DND-41 (cell line): ENCODE measurements around the gene DYRK2.

ENCODE experiments used
- ATAC-seq: fragments of 200-7000 bp; cut with Tn5 transposase; 3 replicates; pipeline ENCODE4 v1.9.1; 2021; ENCODE audit warnings: low read depth; ENCODE audit not compliant: insufficient read depth
- DNase-seq: peaks from one replicate; pipeline ENCODE4 v3.0.0-alpha.2; 2020
- H2AFZ ChIP-seq: 2 replicates; pipeline ENCODE4 v1.6.0; 2012; ENCODE audit warnings: low read depth, low read length
- H3K27ac ChIP-seq: 2 replicates; pipeline ENCODE4 v1.5.1; 2012; ENCODE audit warnings: low read length, inconsistent platforms
- H3K27me3 ChIP-seq: fragments of 200-600 bp; sonication (generic); 2 replicates; pipeline ENCODE4 v1.6.0; 2012; ENCODE audit warnings: low read length, mild to moderate bottlenecking, inconsistent platforms; ENCODE audit not compliant: insufficient read depth, poor library complexity
- H3K36me3 ChIP-seq: 2 replicates; pipeline ENCODE4 v1.5.1; 2012; ENCODE audit warnings: low read length, inconsistent platforms; ENCODE audit not compliant: insufficient read depth
- H3K4me1 ChIP-seq: 2 replicates; pipeline ENCODE4 v1.5.1; 2012; ENCODE audit warnings: mild to moderate bottlenecking, low read length; ENCODE audit not compliant: insufficient read depth
- H3K4me2 ChIP-seq: 2 replicates; pipeline ENCODE4 v1.6.0; 2012; ENCODE audit warnings: mild to moderate bottlenecking, moderate library complexity, low read length, inconsistent platforms; ENCODE audit not compliant: insufficient read depth
- H3K4me3 ChIP-seq, 2 experiments: fragments of 200-600 bp in 1 of 2; shearing (Covaris generic) in 1 of 2; 2 replicates each; pipeline ENCODE4 v1.5.1; 2012 to 2016; ENCODE audit warnings: inconsistent platforms in 2 of 2, low read length in 2 of 2, mild to moderate bottlenecking in 2 of 2, low read depth in 1 of 2, moderate library complexity in 1 of 2
- H3K79me2 ChIP-seq: 2 replicates; pipeline ENCODE4 v1.6.0; 2012; ENCODE audit warnings: low read length, inconsistent platforms; ENCODE audit not compliant: insufficient read depth
- H3K9ac ChIP-seq: 2 replicates; pipeline ENCODE4 v1.6.0; 2012; ENCODE audit warnings: low read depth, mild to moderate bottlenecking, inconsistent platforms, low read length, moderate library complexity
- H3K9me3 ChIP-seq: 2 replicates; pipeline ENCODE4 v1.5.1; 2012; ENCODE audit warnings: low read length, moderate library complexity, mild to moderate bottlenecking, inconsistent platforms; ENCODE audit not compliant: insufficient read depth, severe bottlenecking
- H4K20me1 ChIP-seq: 2 replicates; pipeline ENCODE4 v1.6.0; 2012; ENCODE audit warnings: low read length; ENCODE audit not compliant: insufficient read depth
- EZH2 ChIP-seq: IDR thresholded peaks from 3 replicates; pipeline ENCODE4 v1.6.1; 2012; ENCODE audit warnings: borderline replicate concordance, low read depth, mild to moderate bottlenecking, moderate library complexity, low read length, inconsistent platforms; ENCODE audit not compliant: severe bottlenecking
- TF ChIP-seq, protein P1 (sequence below): IDR thresholded peaks from 2 replicates; pipeline ENCODE4 v1.5.1; 2012; ENCODE audit warnings: borderline replicate concordance, low read length, moderate library complexity, mild to moderate bottlenecking; ENCODE audit not compliant: poor library complexity, severe bottlenecking; ENCODE audit errors: extremely low read depth

The DYRK2 gene

DNA sequence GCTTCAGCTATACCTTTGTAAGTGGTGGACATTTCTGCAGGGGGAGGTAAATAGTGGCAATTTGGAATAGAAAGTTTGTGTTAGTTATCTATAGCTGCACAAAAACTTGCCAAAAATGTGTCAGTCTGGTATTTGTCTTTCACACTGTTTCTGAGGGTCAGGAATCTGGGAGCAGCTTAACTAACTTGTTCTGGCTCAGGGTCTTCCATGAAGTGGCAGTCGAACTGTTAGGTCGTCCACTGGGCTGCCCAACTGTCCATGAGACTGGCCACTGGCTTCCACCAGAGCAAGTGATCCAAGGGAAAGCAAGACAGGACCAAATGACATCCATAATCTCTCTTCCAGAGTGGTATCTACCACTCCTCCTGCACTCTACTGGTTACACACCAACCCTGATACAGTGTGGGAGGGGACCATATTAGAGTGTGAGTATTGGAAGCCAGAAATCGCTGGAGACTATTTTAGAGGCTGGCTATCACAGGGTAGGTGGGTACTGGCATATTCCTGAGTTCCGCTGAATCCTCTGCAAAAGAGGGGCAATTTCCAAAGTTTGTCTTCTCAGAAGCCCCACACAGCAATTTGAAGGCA lies 60.9 kb downstream of the DYRK2 start:
- Histone ChIP-seq H3K9me3 (no peaks in the 10 kb centered on the region), H3K79me2 (no peaks in the 10 kb centered on the region), H3K4me3 (no peak overlapping the region), H3K27me3 (no peaks in the 10 kb centered on the region), H3K36me3 (no peaks in the 10 kb centered on the region), H3K4me1 (no peaks in the 10 kb centered on the region), H2AFZ (no peak overlapping the region), H3K4me2 (no peak overlapping the region), H3K9ac (no peak overlapping the region), H4K20me1 (no peaks in the 10 kb centered on the region), H3K27ac (no peak overlapping the region)
- DNase-seq: no peak
- no peak for ATAC-seq
- no peak for TF ChIP-seq EZH2
- TF ChIP-seq, protein P1, sequence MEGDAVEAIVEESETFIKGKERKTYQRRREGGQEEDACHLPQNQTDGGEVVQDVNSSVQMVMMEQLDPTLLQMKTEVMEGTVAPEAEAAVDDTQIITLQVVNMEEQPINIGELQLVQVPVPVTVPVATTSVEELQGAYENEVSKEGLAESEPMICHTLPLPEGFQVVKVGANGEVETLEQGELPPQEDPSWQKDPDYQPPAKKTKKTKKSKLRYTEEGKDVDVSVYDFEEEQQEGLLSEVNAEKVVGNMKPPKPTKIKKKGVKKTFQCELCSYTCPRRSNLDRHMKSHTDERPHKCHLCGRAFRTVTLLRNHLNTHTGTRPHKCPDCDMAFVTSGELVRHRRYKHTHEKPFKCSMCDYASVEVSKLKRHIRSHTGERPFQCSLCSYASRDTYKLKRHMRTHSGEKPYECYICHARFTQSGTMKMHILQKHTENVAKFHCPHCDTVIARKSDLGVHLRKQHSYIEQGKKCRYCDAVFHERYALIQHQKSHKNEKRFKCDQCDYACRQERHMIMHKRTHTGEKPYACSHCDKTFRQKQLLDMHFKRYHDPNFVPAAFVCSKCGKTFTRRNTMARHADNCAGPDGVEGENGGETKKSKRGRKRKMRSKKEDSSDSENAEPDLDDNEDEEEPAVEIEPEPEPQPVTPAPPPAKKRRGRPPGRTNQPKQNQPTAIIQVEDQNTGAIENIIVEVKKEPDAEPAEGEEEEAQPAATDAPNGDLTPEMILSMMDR: no peak

DNA sequence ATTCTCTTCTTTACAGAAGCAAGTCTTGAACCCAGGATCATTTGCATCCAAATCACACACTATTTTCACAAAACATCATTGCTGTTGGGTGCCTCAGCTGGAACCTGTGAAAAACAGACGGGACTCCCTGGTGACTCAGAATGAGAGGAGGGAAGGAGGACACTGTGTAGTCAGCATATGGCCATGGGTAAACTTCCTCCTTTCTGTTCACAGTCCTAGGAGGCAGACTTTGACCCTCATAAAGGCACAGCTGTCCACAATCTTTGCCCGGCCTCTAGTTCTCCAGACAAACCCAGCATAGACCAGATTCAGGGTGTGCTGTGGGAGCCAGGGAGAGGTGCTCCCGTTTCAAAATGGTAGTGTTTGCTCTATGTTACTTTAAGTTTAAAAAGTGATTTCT lies 62.0 kb downstream of the DYRK2 start:
- DNase-seq: no peak
- no peak overlapping the region for H2AFZ ChIP-seq

DNA sequence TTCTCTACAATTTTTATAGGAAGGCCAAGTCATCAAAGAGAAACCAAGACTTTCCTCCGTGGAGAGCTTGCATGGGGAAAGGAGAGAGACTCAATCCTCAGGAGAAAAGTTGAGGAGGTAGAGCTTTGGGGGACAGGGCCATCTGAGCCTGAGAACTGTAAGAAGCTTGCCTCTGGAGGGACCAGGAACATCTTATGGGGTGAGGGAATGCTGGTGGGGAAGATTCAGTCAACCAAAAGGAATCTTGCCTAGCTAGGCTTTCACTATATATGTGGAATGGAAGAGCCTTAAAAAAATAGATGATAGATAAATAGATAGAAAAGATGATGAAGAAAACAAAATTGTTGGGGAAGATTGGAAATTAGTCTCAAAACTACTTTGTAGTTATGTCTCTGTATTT lies 63.5 kb downstream of the DYRK2 start:
- H2AFZ ChIP-seq: no peak overlapping the region
- H3K4me2 ChIP-seq: no peak overlapping the region
- no peaks in the 10 kb centered on the region for H3K27me3 ChIP-seq
- TF ChIP-seq, protein P1: no peak
- no peak for TF ChIP-seq EZH2
- no peak for ATAC-seq
- H3K9ac ChIP-seq: no peak overlapping the region
- no peak overlapping the region for H3K4me3 ChIP-seq
- no peaks in the 10 kb centered on the region for H3K79me2 ChIP-seq
- H3K27ac ChIP-seq: no peak overlapping the region
- DNase-seq: no peak
- H4K20me1 ChIP-seq: no peaks in the 10 kb centered on the region
- no peaks in the 10 kb centered on the region for H3K4me1 ChIP-seq
- H3K36me3 ChIP-seq: no peaks in the 10 kb centered on the region
- no peaks in the 10 kb centered on the region for H3K9me3 ChIP-seq

More for the DNA sequence above, 62.0 kb downstream of the DYRK2 start:
- H3K27me3 ChIP-seq: no peaks in the 10 kb centered on the region
- H3K79me2 ChIP-seq: no peaks in the 10 kb centered on the region
- H3K4me1 ChIP-seq: no peaks in the 10 kb centered on the region
- no peak for ATAC-seq
- TF ChIP-seq EZH2: no peak
- TF ChIP-seq, protein P1: no peak
- no peak overlapping the region for H3K4me3 ChIP-seq
- H3K27ac ChIP-seq: no peak overlapping the region
- H3K9me3 ChIP-seq: no peaks in the 10 kb centered on the region
- no peaks in the 10 kb centered on the region for H3K36me3 ChIP-seq
- H3K9ac ChIP-seq: no peak overlapping the region
- no peaks in the 10 kb centered on the region for H4K20me1 ChIP-seq
- H3K4me2 ChIP-seq: no peak overlapping the region
